Skeletal muscle tissue (tissue), 4 donors: ENCODE results near the gene PRKG1. TPM values are rescaled to one million over a fixed set of nuclear protein-coding genes. Genes with fewer than 3 reads are reported as not detected.

Experiments used
- H3K27ac ChIP-seq: one replicate; pipeline ENCODE4 v1.7.0; 2013; ENCODE audit warnings: mild to moderate bottlenecking, low read depth, low read length, inconsistent platforms
- H3K27me3 ChIP-seq, 3 donors: one replicate each; pipeline ENCODE4 v1.7.0; 2013; ENCODE audit warnings: low read length in 3 of 3; ENCODE audit not compliant: control insufficient read depth in 3 of 3, insufficient read depth in 3 of 3
- H3K36me3 ChIP-seq, 3 donors: one replicate each; pipeline ENCODE4 v1.7.0; 2013; ENCODE audit warnings: low read length in 3 of 3; ENCODE audit not compliant: control insufficient read depth in 3 of 3, insufficient read depth in 3 of 3
- H3K4me1 ChIP-seq, 3 donors: one replicate each; pipeline ENCODE4 v1.7.0; 2013; ENCODE audit warnings: low read length in 3 of 3, mild to moderate bottlenecking in 3 of 3; ENCODE audit not compliant: control insufficient read depth in 3 of 3, insufficient read depth in 3 of 3
- H3K4me3 ChIP-seq, 3 donors: one replicate each; pipeline ENCODE4 v1.7.0; 2013; ENCODE audit warnings: low read length in 3 of 3
- H3K9ac ChIP-seq, 3 donors: one replicate each; pipeline ENCODE4 v1.7.0; 2013; ENCODE audit warnings: low read length in 3 of 3, mild to moderate bottlenecking in 3 of 3, moderate library complexity in 2 of 3, low read depth in 1 of 3
- H3K9me3 ChIP-seq, 3 donors: one replicate each; pipeline ENCODE4 v1.7.0; 2013; ENCODE audit warnings: low read length in 3 of 3; ENCODE audit not compliant: control insufficient read depth in 3 of 3
- total RNA-seq: library from RNA; depleted of rRNA; stranded (reverse); fragments of >200 nt; gene quantifications from one replicate; pipeline ENCODE4 v1.2.3, GENCODE V29; 2014
- donor health status: Osteomylitis.

The PRKG1 gene
- total RNA-seq, 1 donor from 2014 or later: 44.9 TPM

- H3K27ac ChIP-seq: no peak overlapping the region
- peak overlapping the region; percentile 63 to 85 (median 84) for H3K4me3 ChIP-seq
- H3K4me1 ChIP-seq: peaks cover 3 to 7% (median 4%) of the 10 kb centered on the region in 3 donors
- no peaks in the 10 kb centered on the region for H3K36me3 ChIP-seq
- H3K27me3 ChIP-seq: no peaks in the 10 kb centered on the region
- no peaks in the 10 kb centered on the region for H3K9me3 ChIP-seq
- peak overlapping the region; percentile 17 to 79 (median 77) for H3K9ac ChIP-seq
Observed at GRCh38 chr10:51075043-51075872, 971 bp downstream of the PRKG1 start.

GRCh38 chr10:51075873-51076229 lies 1.6 kb downstream of the PRKG1 start:
- H3K36me3 ChIP-seq: no peaks in the 10 kb centered on the region
- peak overlapping the region in 2 of 3 donors; percentile 63 to 85 for H3K4me3 ChIP-seq
- peaks cover 3 to 7% (median 4%) of the 10 kb centered on the region in 3 donors for H3K4me1 ChIP-seq
- no peak overlapping the region for H3K9ac ChIP-seq
- H3K27me3 ChIP-seq: no peaks in the 10 kb centered on the region
- H3K27ac ChIP-seq: no peak overlapping the region
- no peaks in the 10 kb centered on the region for H3K9me3 ChIP-seq

- no peaks in the 10 kb centered on the region for H3K9me3 ChIP-seq
- H3K27me3 ChIP-seq: no peaks in the 10 kb centered on the region
- H3K27ac ChIP-seq: no peak overlapping the region
- peak overlapping the region in 1 of 3 donors; percentile 85 for H3K4me3 ChIP-seq
- peaks cover 3 to 7% (median 4%) of the 10 kb centered on the region in 3 donors for H3K4me1 ChIP-seq
- no peak overlapping the region for H3K9ac ChIP-seq
- no peaks in the 10 kb centered on the region for H3K36me3 ChIP-seq
Observed at GRCh38 chr10:51076299-51076841, 2.1 kb downstream of the PRKG1 start.

GRCh38 chr10:51077074-51077473 lies 2.8 kb downstream of the PRKG1 start:
- Histone ChIP-seq H3K4me1 (peaks cover 3 to 7% (median 4%) of the 10 kb centered on the region in 3 donors), H3K27ac (no peak overlapping the region), H3K27me3 (no peaks in the 10 kb centered on the region), H3K4me3 (no peak overlapping the region), H3K9ac (no peak overlapping the region), H3K9me3 (no peaks in the 10 kb centered on the region), H3K36me3 (no peaks in the 10 kb centered on the region)

GRCh38 chr10:51077507-51077906 lies 3.2 kb downstream of the PRKG1 start:
- Histone ChIP-seq H3K36me3 (no peaks in the 10 kb centered on the region), H3K27me3 (no peaks in the 10 kb centered on the region), H3K27ac (no peak overlapping the region), H3K9me3 (no peaks in the 10 kb centered on the region), H3K9ac (no peak overlapping the region), H3K4me3 (no peak overlapping the region), H3K4me1 (peaks cover 3 to 7% (median 4%) of the 10 kb centered on the region in 3 donors)

DNA sequence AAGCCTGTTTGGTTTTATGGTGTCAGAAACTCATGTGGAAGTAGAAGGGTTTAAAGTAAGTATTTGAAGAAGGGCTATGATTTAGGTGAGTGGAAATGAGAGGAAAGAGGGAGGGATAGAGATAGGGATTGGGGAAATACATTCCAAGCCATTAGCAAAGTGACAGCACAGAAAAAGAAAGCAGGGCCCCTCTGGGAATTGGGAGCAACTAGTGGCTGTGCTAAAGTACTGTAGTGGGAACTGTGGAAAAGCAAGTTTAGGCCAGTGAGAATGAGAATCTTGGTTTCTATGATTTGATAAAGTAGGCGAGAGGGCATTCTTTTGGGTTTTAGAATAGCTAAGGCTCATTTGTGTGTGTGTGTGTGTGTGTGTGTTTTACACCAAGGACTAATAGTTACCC lies 5.0 kb downstream of the PRKG1 start:
- peaks cover 0 to 6% (median 0%) of the 10 kb centered on the region in 3 donors for H3K4me1 ChIP-seq
- H3K4me3 ChIP-seq: no peak overlapping the region
- H3K36me3 ChIP-seq: no peaks in the 10 kb centered on the region
- H3K9ac ChIP-seq: no peak overlapping the region
- no peaks in the 10 kb centered on the region for H3K27me3 ChIP-seq
- no peak overlapping the region for H3K27ac ChIP-seq
- H3K9me3 ChIP-seq: no peaks in the 10 kb centered on the region

GRCh38 chr10:51079766-51080165 lies 5.5 kb downstream of the PRKG1 start:
- no peaks in the 10 kb centered on the region for H3K27me3 ChIP-seq
- H3K4me3 ChIP-seq: no peak overlapping the region
- no peak overlapping the region for H3K9ac ChIP-seq
- no peaks in the 10 kb centered on the region for H3K9me3 ChIP-seq
- no peaks in the 10 kb centered on the region for H3K36me3 ChIP-seq
- H3K4me1 ChIP-seq: peaks cover 0 to 3% (median 0%) of the 10 kb centered on the region in 3 donors
- H3K27ac ChIP-seq: no peak overlapping the region

GRCh38 chr10:51080311-51081006 lies 6.2 kb downstream of the PRKG1 start:
- H3K4me1 ChIP-seq: peaks cover 0 to 2% (median 0%) of the 10 kb centered on the region in 3 donors
- H3K9ac ChIP-seq: no peak overlapping the region
- no peak overlapping the region for H3K4me3 ChIP-seq
- no peak overlapping the region for H3K27ac ChIP-seq
- H3K36me3 ChIP-seq: no peaks in the 10 kb centered on the region
- H3K27me3 ChIP-seq: no peaks in the 10 kb centered on the region
- H3K9me3 ChIP-seq: no peaks in the 10 kb centered on the region

- Histone ChIP-seq H3K9ac (no peak overlapping the region), H3K4me1 (peaks cover 0 to 2% (median 0%) of the 10 kb centered on the region in 3 donors), H3K9me3 (no peaks in the 10 kb centered on the region), H3K27me3 (no peaks in the 10 kb centered on the region), H3K27ac (no peak overlapping the region), H3K36me3 (no peaks in the 10 kb centered on the region), H3K4me3 (no peak overlapping the region)
Observed at GRCh38 chr10:51082857-51083256, 8.6 kb downstream of the PRKG1 start.

- Histone ChIP-seq H3K27ac (no peak overlapping the region), H3K4me3 (no peak overlapping the region), H3K36me3 (no peaks in the 10 kb centered on the region), H3K9me3 (no peaks in the 10 kb centered on the region), H3K4me1 (peaks cover 0 to 2% (median 0%) of the 10 kb centered on the region in 3 donors), H3K9ac (no peak overlapping the region), H3K27me3 (no peaks in the 10 kb centered on the region)
Observed at GRCh38 chr10:51083356-51083853, 9.1 kb downstream of the PRKG1 start.
